Measurements from ENCODE around the gene CDC42SE2.
"Not testable (repeated sequence)": the region's sequence is repeated elsewhere in the genome, so short reads cannot be mapped to it uniquely, and the experiment has no call there.

Gene CDC42SE2

GRCh38 chr5:131252824-131253171 is 11.1 kb upstream of the CDC42SE2 start:
- DNase-seq, result no peak

- DNase-seq, result not testable (repeated sequence)
Measured at GRCh38 chr5:131254025-131254424, 9.8 kb upstream of the CDC42SE2 start.

GRCh38 chr5:131254741-131255140 is 9.1 kb upstream of the CDC42SE2 start:
- DNase-seq, result no peak

- no peak for DNase-seq
Measured at GRCh38 chr5:131256507-131256823, 7.4 kb upstream of the CDC42SE2 start.

GRCh38 chr5:131258733-131259132 is 5.1 kb upstream of the CDC42SE2 start:
- no peak for DNase-seq

GRCh38 chr5:131259326-131259725 is 4.5 kb upstream of the CDC42SE2 start:
- no peak for DNase-seq

- DNase-seq, result no peak
Measured at GRCh38 chr5:131260895-131261294, 3.0 kb upstream of the CDC42SE2 start.

- DNase-seq, result no peak
Measured at GRCh38 chr5:131261483-131261882, 2.4 kb upstream of the CDC42SE2 start.

GRCh38 chr5:131262953-131263541 is 806 bp upstream of the CDC42SE2 start:
- DNase-seq, result peak in 1 of 2 experiments; percentile 51

- DNase-seq, result peak in 1 of 2 experiments; percentile 29
Measured at GRCh38 chr5:131264451-131265099, 722 bp downstream of the CDC42SE2 start.

GRCh38 chr5:131265311-131265803 is 1.5 kb downstream of the CDC42SE2 start:
- peak in 1 of 2 experiments; percentile 54 for DNase-seq

GRCh38 chr5:131266370-131267060 is 2.7 kb downstream of the CDC42SE2 start:
- no peak for DNase-seq

GRCh38 chr5:131268758-131269370 is 5.0 kb downstream of the CDC42SE2 start:
- no peak for DNase-seq

GRCh38 chr5:131270809-131271208 is 7.0 kb downstream of the CDC42SE2 start:
- DNase-seq, result peak; percentile 5 to 44

- not testable (repeated sequence) for DNase-seq
Measured at GRCh38 chr5:131271888-131272287, 8.0 kb downstream of the CDC42SE2 start.

GRCh38 chr5:131272307-131272706 is 8.5 kb downstream of the CDC42SE2 start:
- DNase-seq, result no peak

- DNase-seq, result no peak
Measured at GRCh38 chr5:131272724-131273123, 8.9 kb downstream of the CDC42SE2 start.

GRCh38 chr5:131274326-131275063 is 10.6 kb downstream of the CDC42SE2 start:
- no peak for DNase-seq

- no peak for DNase-seq
Measured at GRCh38 chr5:131276072-131276471, 12.2 kb downstream of the CDC42SE2 start.

GRCh38 chr5:131277447-131277846 is 13.6 kb downstream of the CDC42SE2 start:
- no peak for DNase-seq

- DNase-seq, result no peak
Measured at GRCh38 chr5:131277875-131278740, 14.3 kb downstream of the CDC42SE2 start.

- not testable (repeated sequence) for DNase-seq
Measured at GRCh38 chr5:131278741-131279124, 14.9 kb downstream of the CDC42SE2 start.

Measured in SW 1271 (cell line).